Measurements from ENCODE around the gene BMPR1B.

Gene BMPR1B

GRCh38 chr4:95106408-95106928 lies 348.7 kb downstream of the BMPR1B start:
- TF ChIP-seq POLR2AphosphoS5 (IDR thresholded peaks at IDR 0.05; ENCODE audit: low read depth, low read length), result no peak
- no peak for TF ChIP-seq SPI1 (IDR thresholded peaks at IDR 0.05; ENCODE audit: low read depth, low read length)
- no peak for TF ChIP-seq POLR2A (IDR thresholded peaks at IDR 0.05; ENCODE audit: low read depth, low read length)
- TF ChIP-seq TAF1 (IDR thresholded peaks at IDR 0.05; ENCODE audit: low read depth, low read length), result no peak
- no peak for TF ChIP-seq PAX5 (IDR thresholded peaks at IDR 0.05; ENCODE audit: insufficient read depth, low read length, severe bottlenecking)
- no peak for TF ChIP-seq POU2F2 (IDR thresholded peaks at IDR 0.05; ENCODE audit: low read depth, low read length)
- FAIRE-seq, result no peak
- no peak for DNase-seq (ENCODE audit: insufficient read length, low spot score)

GRCh38 chr4:95107004-95107403 lies 349.2 kb downstream of the BMPR1B start:
- FAIRE-seq (no peak), DNase-seq (ENCODE audit: insufficient read length, low spot score) (no peak)
- no peak for TF ChIP-seq PAX5 (IDR thresholded peaks at IDR 0.05; ENCODE audit: insufficient read depth, low read length, severe bottlenecking)

- no peak for FAIRE-seq
- no peak for TF ChIP-seq POLR2A (IDR thresholded peaks at IDR 0.05; ENCODE audit: low read depth, low read length)
- TF ChIP-seq PAX5 (IDR thresholded peaks at IDR 0.05; ENCODE audit: insufficient read depth, low read length, severe bottlenecking), result no peak
- no peak for TF ChIP-seq SPI1 (IDR thresholded peaks at IDR 0.05; ENCODE audit: low read depth, low read length)
- TF ChIP-seq POU2F2 (IDR thresholded peaks at IDR 0.05; ENCODE audit: low read depth, low read length), result no peak
- no peak for TF ChIP-seq POLR2AphosphoS5 (IDR thresholded peaks at IDR 0.05; ENCODE audit: low read depth, low read length)
- no peak for TF ChIP-seq TAF1 (IDR thresholded peaks at IDR 0.05; ENCODE audit: low read depth, low read length)
- DNase-seq (ENCODE audit: insufficient read length, low spot score), result no peak
Measured at GRCh38 chr4:95107635-95108034, 349.9 kb downstream of the BMPR1B start.

- TF ChIP-seq POLR2AphosphoS5 (IDR thresholded peaks at IDR 0.05; ENCODE audit: low read depth, low read length), result no peak
- no peak for TF ChIP-seq PAX5 (IDR thresholded peaks at IDR 0.05; ENCODE audit: insufficient read depth, low read length, severe bottlenecking)
- no peak for TF ChIP-seq TAF1 (IDR thresholded peaks at IDR 0.05; ENCODE audit: low read depth, low read length)
- TF ChIP-seq POU2F2 (IDR thresholded peaks at IDR 0.05; ENCODE audit: low read depth, low read length), result no peak
- no peak for TF ChIP-seq POLR2A (IDR thresholded peaks at IDR 0.05; ENCODE audit: low read depth, low read length)
- TF ChIP-seq SPI1 (IDR thresholded peaks at IDR 0.05; ENCODE audit: low read depth, low read length), result no peak
- DNase-seq (ENCODE audit: insufficient read length, low spot score) (no peak), FAIRE-seq (no peak)
Measured at GRCh38 chr4:95108883-95109421, 351.2 kb downstream of the BMPR1B start.

- no peak for DNase-seq (ENCODE audit: insufficient read length, low spot score)
- no peak for FAIRE-seq
- no peak for TF ChIP-seq SPI1 (IDR thresholded peaks at IDR 0.05; ENCODE audit: low read depth, low read length)
- TF ChIP-seq POLR2A (IDR thresholded peaks at IDR 0.05; ENCODE audit: low read depth, low read length), result no peak
- no peak for TF ChIP-seq PAX5 (IDR thresholded peaks at IDR 0.05; ENCODE audit: insufficient read depth, low read length, severe bottlenecking)
- TF ChIP-seq TAF1 (IDR thresholded peaks at IDR 0.05; ENCODE audit: low read depth, low read length), result no peak
- no peak for TF ChIP-seq POU2F2 (IDR thresholded peaks at IDR 0.05; ENCODE audit: low read depth, low read length)
- TF ChIP-seq POLR2AphosphoS5 (IDR thresholded peaks at IDR 0.05; ENCODE audit: low read depth, low read length), result no peak
Measured at GRCh38 chr4:95114521-95114920, 356.8 kb downstream of the BMPR1B start.

- no peak for FAIRE-seq
- TF ChIP-seq SPI1 (IDR thresholded peaks at IDR 0.05; ENCODE audit: low read depth, low read length), result no peak
- no peak for TF ChIP-seq POLR2AphosphoS5 (IDR thresholded peaks at IDR 0.05; ENCODE audit: low read depth, low read length)
- no peak for TF ChIP-seq TAF1 (IDR thresholded peaks at IDR 0.05; ENCODE audit: low read depth, low read length)
- no peak for TF ChIP-seq POLR2A (IDR thresholded peaks at IDR 0.05; ENCODE audit: low read depth, low read length)
- no peak for TF ChIP-seq POU2F2 (IDR thresholded peaks at IDR 0.05; ENCODE audit: low read depth, low read length)
- TF ChIP-seq PAX5 (IDR thresholded peaks at IDR 0.05; ENCODE audit: insufficient read depth, low read length, severe bottlenecking), result no peak
Measured at GRCh38 chr4:95118497-95118896, 360.7 kb downstream of the BMPR1B start.

GRCh38 chr4:95120456-95120855 lies 362.7 kb downstream of the BMPR1B start:
- no peak for FAIRE-seq
- TF ChIP-seq SPI1 (IDR thresholded peaks at IDR 0.05; ENCODE audit: low read depth, low read length) (no peak), POLR2AphosphoS5 (IDR thresholded peaks at IDR 0.05; ENCODE audit: low read depth, low read length) (no peak), PAX5 (IDR thresholded peaks at IDR 0.05; ENCODE audit: insufficient read depth, low read length, severe bottlenecking) (no peak), POLR2A (IDR thresholded peaks at IDR 0.05; ENCODE audit: low read depth, low read length) (no peak), POU2F2 (IDR thresholded peaks at IDR 0.05; ENCODE audit: low read depth, low read length) (no peak), TAF1 (IDR thresholded peaks at IDR 0.05; ENCODE audit: low read depth, low read length) (no peak)
- no peak for DNase-seq (ENCODE audit: insufficient read length, low spot score)

More at GRCh38 chr4:95118497-95118896, 360.7 kb downstream of the BMPR1B start:
- no peak for DNase-seq (ENCODE audit: insufficient read length, low spot score)

GRCh38 chr4:95122001-95122400 lies 364.2 kb downstream of the BMPR1B start:
- FAIRE-seq (no peak), DNase-seq (ENCODE audit: insufficient read length, low spot score) (no peak)
- TF ChIP-seq POLR2A (IDR thresholded peaks at IDR 0.05; ENCODE audit: low read depth, low read length) (no peak), POLR2AphosphoS5 (IDR thresholded peaks at IDR 0.05; ENCODE audit: low read depth, low read length) (no peak), POU2F2 (IDR thresholded peaks at IDR 0.05; ENCODE audit: low read depth, low read length) (no peak), PAX5 (IDR thresholded peaks at IDR 0.05; ENCODE audit: insufficient read depth, low read length, severe bottlenecking) (no peak), TAF1 (IDR thresholded peaks at IDR 0.05; ENCODE audit: low read depth, low read length) (no peak), SPI1 (IDR thresholded peaks at IDR 0.05; ENCODE audit: low read depth, low read length) (no peak)

- FAIRE-seq, result no peak
- TF ChIP-seq POLR2A (IDR thresholded peaks at IDR 0.05; ENCODE audit: low read depth, low read length) (no peak), POU2F2 (IDR thresholded peaks at IDR 0.05; ENCODE audit: low read depth, low read length) (no peak), PAX5 (IDR thresholded peaks at IDR 0.05; ENCODE audit: insufficient read depth, low read length, severe bottlenecking) (no peak), TAF1 (IDR thresholded peaks at IDR 0.05; ENCODE audit: low read depth, low read length) (no peak), POLR2AphosphoS5 (IDR thresholded peaks at IDR 0.05; ENCODE audit: low read depth, low read length) (no peak), SPI1 (IDR thresholded peaks at IDR 0.05; ENCODE audit: low read depth, low read length) (no peak)
- no peak for DNase-seq (ENCODE audit: insufficient read length, low spot score)
Measured at GRCh38 chr4:95124906-95125504, 367.2 kb downstream of the BMPR1B start.

Data from GM12891 (cell line).